Trophoblast cell (in vitro differentiated cells and primary cell): Measurements from ENCODE around the gene BAMBI.
A peak's percentile ranks its signal among the peaks of the same experiment; 100 is the strongest.

Experiments
- DNase-seq, 2 donors: peaks; one replicate each; pipeline ENCODE4 v3.0.0-alpha.2; 2016
- H2AFZ ChIP-seq: 2 replicates; pipeline ENCODE4 v1.6.1; 2013; ENCODE audit warnings: low read length, moderate library complexity, mild to moderate bottlenecking; ENCODE audit not compliant: insufficient read depth, poor library complexity
- H2AK5ac ChIP-seq: 2 replicates; pipeline ENCODE4 v1.6.1; 2013; ENCODE audit warnings: mild to moderate bottlenecking, low read length
- H2BK120ac ChIP-seq: 2 replicates; pipeline ENCODE4 v1.6.1; 2013; ENCODE audit warnings: low read length, mild to moderate bottlenecking, moderate library complexity; ENCODE audit not compliant: insufficient read depth, poor library complexity
- H2BK12ac ChIP-seq: 2 replicates; pipeline ENCODE4 v1.6.1; 2013; ENCODE audit warnings: mild to moderate bottlenecking, low read length, moderate library complexity
- H2BK5ac ChIP-seq: 2 replicates; pipeline ENCODE4 v1.6.1; 2013; ENCODE audit warnings: low read length, low read depth, moderate library complexity, mild to moderate bottlenecking; ENCODE audit not compliant: poor library complexity
- H3K14ac ChIP-seq: 2 replicates; pipeline ENCODE4 v1.6.1; 2013; ENCODE audit warnings: mild to moderate bottlenecking, low read length
- H3K18ac ChIP-seq: 2 replicates; pipeline ENCODE4 v1.6.1; 2013; ENCODE audit warnings: mild to moderate bottlenecking, low read length
- H3K23ac ChIP-seq: 2 replicates; pipeline ENCODE4 v1.6.1; 2013; ENCODE audit warnings: low read length
- H3K27ac ChIP-seq: 2 replicates; pipeline ENCODE4 v1.5.1; 2013; ENCODE audit warnings: low read depth, mild to moderate bottlenecking, inconsistent platforms, low read length, moderate library complexity
- H3K27me3 ChIP-seq: 2 replicates; pipeline ENCODE4 v1.6.1; 2013; ENCODE audit warnings: inconsistent platforms, mild to moderate bottlenecking, low read length, moderate library complexity; ENCODE audit not compliant: insufficient read depth
- H3K36me3 ChIP-seq, 2 experiments: 1 replicate in 1 of 2; 2 replicates in 1 of 2; pipeline ENCODE4 v1.6.1; 2013; ENCODE audit warnings: low read length in 2 of 2, mild to moderate bottlenecking in 2 of 2, moderate library complexity in 1 of 2; ENCODE audit not compliant: insufficient read depth in 2 of 2, control insufficient read depth in 1 of 2
- H3K4ac ChIP-seq: 2 replicates; pipeline ENCODE4 v1.6.1; 2013; ENCODE audit warnings: low read depth, mild to moderate bottlenecking, low read length, moderate library complexity
- H3K4me1 ChIP-seq, 2 experiments: 1 replicate in 1 of 2; 2 replicates in 1 of 2; pipeline ENCODE4 v1.6.1; 2013; ENCODE audit warnings: low read length in 2 of 2, mild to moderate bottlenecking in 2 of 2, moderate library complexity in 1 of 2; ENCODE audit not compliant: insufficient read depth in 2 of 2, control insufficient read depth in 1 of 2
- H3K4me2 ChIP-seq: 2 replicates; pipeline ENCODE4 v1.6.1; 2013; ENCODE audit warnings: inconsistent platforms, mild to moderate bottlenecking, low read length, moderate library complexity
- H3K4me3 ChIP-seq: 2 replicates; pipeline ENCODE4 v1.5.1; 2013; ENCODE audit warnings: mild to moderate bottlenecking, low read depth, low read length, inconsistent platforms
- H3K79me1 ChIP-seq: one replicate; pipeline ENCODE4 v1.6.1; 2013; ENCODE audit warnings: low read length
- H3K79me2 ChIP-seq: 2 replicates; pipeline ENCODE4 v1.6.1; 2013; ENCODE audit warnings: low read length, mild to moderate bottlenecking; ENCODE audit not compliant: control insufficient read depth, insufficient read depth, poor library complexity
- H3K9ac ChIP-seq: 2 replicates; pipeline ENCODE4 v1.6.1; 2013; ENCODE audit warnings: mild to moderate bottlenecking, low read length
- H3K9me3 ChIP-seq: 2 replicates; pipeline ENCODE4 v1.6.1; 2013; ENCODE audit warnings: low read depth, mild to moderate bottlenecking, control low read depth, inconsistent platforms, low read length; ENCODE audit not compliant: insufficient read depth
- H4K12ac ChIP-seq: 2 replicates; pipeline ENCODE4 v1.6.1; 2013; ENCODE audit warnings: low read depth, mild to moderate bottlenecking, low read length, moderate library complexity
- H4K8ac ChIP-seq: 2 replicates; pipeline ENCODE4 v1.6.1; 2013; ENCODE audit warnings: low read depth, mild to moderate bottlenecking, low read length, moderate library complexity
- H4K91ac ChIP-seq: one replicate; pipeline ENCODE4 v1.6.1; 2013; ENCODE audit warnings: low read depth, mild to moderate bottlenecking, low read length, moderate library complexity
- WGBS: extraction: QIAGEN DNeasy Blood & Tissue Kit; methylation state at CpG from one replicate; pipeline ENCODE4 v1.1.7; 2013; ENCODE audit warnings: missing lambda C conversion rate; ENCODE audit not compliant: insufficient read length, insufficient coverage; ENCODE audit errors: extremely low coverage; 5-methylcytosine and 5-hydroxymethylcytosine counted together

BAMBI gene

DNA sequence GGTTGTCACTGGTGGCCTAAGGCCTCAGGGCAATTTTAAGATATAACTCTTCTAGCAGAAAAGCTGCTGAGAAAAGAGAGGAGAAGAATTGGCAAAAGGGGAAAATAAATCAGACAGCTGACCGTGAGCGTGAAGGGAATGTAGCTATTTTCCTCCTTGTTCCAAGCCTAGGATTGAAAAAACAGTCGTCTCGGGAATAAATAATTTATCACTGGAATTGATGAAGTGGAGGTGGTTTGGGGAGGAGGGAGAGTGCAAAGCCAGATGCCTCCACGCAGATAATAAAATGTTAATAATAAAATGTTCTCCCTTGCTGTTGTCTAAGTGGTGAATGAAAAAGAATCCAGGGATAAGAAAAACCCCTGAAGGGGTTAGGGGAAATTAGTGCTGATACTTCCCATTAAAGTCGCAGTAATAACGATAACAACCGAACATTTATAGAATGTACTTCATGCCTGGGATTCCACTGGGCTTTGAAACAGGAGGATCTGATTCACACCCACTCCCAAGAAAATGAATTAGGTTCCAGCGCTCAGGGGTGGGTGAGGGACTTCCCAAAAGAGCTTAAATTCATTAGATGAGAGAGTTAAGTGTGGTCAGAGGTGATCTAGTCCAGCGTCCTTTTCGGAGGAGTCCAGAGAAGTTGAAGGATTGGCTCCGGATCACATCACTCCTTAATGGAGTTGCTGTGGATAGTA is 27.3 kb downstream of the BAMBI start:
- Histone ChIP-seq H2AFZ (no peak overlapping the region), H3K4me1 (no peaks in the 10 kb centered on the region)

GRCh38 chr10:28705472-28705871 is 28.2 kb downstream of the BAMBI start:
- no peaks in the 10 kb centered on the region for H3K79me2 ChIP-seq
- DNase-seq: no peak
- H2AFZ ChIP-seq: no peak overlapping the region
- H4K12ac ChIP-seq: no peak overlapping the region
- no peaks in the 10 kb centered on the region for H3K79me1 ChIP-seq
- no peak overlapping the region for H3K4me3 ChIP-seq
- H3K4me1 ChIP-seq: no peaks in the 10 kb centered on the region
- no peak overlapping the region for H3K23ac ChIP-seq
- no peaks in the 10 kb centered on the region for H3K36me3 ChIP-seq
- no peak overlapping the region for H2BK5ac ChIP-seq
- H3K14ac ChIP-seq: no peak overlapping the region
- no CpG with 5 or more reads among the region's 8 CpGs for WGBS
- H2BK120ac ChIP-seq: no peak overlapping the region
- no peak overlapping the region for H2BK12ac ChIP-seq
- no peak overlapping the region for H4K8ac ChIP-seq
- H3K9me3 ChIP-seq: no peaks in the 10 kb centered on the region
- H3K18ac ChIP-seq: no peak overlapping the region
- peak overlapping the region; percentile 10 for H4K91ac ChIP-seq
- H3K27ac ChIP-seq: no peak overlapping the region
- H3K27me3 ChIP-seq: no peaks in the 10 kb centered on the region
- H3K4me2 ChIP-seq: no peak overlapping the region
- H2AK5ac ChIP-seq: no peak overlapping the region
- H3K9ac ChIP-seq: no peak overlapping the region
- H3K4ac ChIP-seq: no peak overlapping the region

More for the DNA sequence above, 27.3 kb downstream of the BAMBI start:
- Histone ChIP-seq H3K4me3 (no peak overlapping the region), H2BK120ac (no peak overlapping the region), H2BK12ac (no peak overlapping the region), H3K79me1 (no peaks in the 10 kb centered on the region), H4K12ac (no peak overlapping the region), H2AK5ac (no peak overlapping the region), H4K8ac (no peak overlapping the region), H3K9ac (no peak overlapping the region), H3K79me2 (no peaks in the 10 kb centered on the region), H3K4ac (no peak overlapping the region), H3K4me2 (no peak overlapping the region), H2BK5ac (no peak overlapping the region), H3K23ac (no peak overlapping the region), H3K27ac (no peak overlapping the region), H4K91ac (no peak overlapping the region), H3K27me3 (no peaks in the 10 kb centered on the region), H3K36me3 (no peaks in the 10 kb centered on the region), H3K9me3 (no peaks in the 10 kb centered on the region), H3K14ac (no peak overlapping the region), H3K18ac (no peak overlapping the region)
- WGBS: no CpG with 5 or more reads among the region's 12 CpGs
- DNase-seq: peak in 1 of 2 donors; percentile 46

- H3K27ac ChIP-seq: no peak overlapping the region
- H3K18ac ChIP-seq: no peak overlapping the region
- H2BK120ac ChIP-seq: no peak overlapping the region
- H3K79me1 ChIP-seq: peaks cover 2% of the 10 kb centered on the region
- no peaks in the 10 kb centered on the region for H3K79me2 ChIP-seq
- DNase-seq: no peak
- no peak overlapping the region for H2AFZ ChIP-seq
- H3K4ac ChIP-seq: no peak overlapping the region
- H3K9me3 ChIP-seq: no peaks in the 10 kb centered on the region
- H4K12ac ChIP-seq: no peak overlapping the region
- WGBS: no CpG with 5 or more reads among the region's 9 CpGs
- no peak overlapping the region for H3K14ac ChIP-seq
- no peak overlapping the region for H2BK12ac ChIP-seq
- no peak overlapping the region for H3K4me2 ChIP-seq
- no peaks in the 10 kb centered on the region for H3K27me3 ChIP-seq
- no peak overlapping the region for H3K9ac ChIP-seq
- H2BK5ac ChIP-seq: no peak overlapping the region
- H4K8ac ChIP-seq: no peak overlapping the region
- no peak overlapping the region for H2AK5ac ChIP-seq
- H3K4me1 ChIP-seq: peaks cover 0 to 3% of the 10 kb centered on the region in 2 experiments
- no peak overlapping the region for H4K91ac ChIP-seq
- H3K23ac ChIP-seq: no peak overlapping the region
- no peak overlapping the region for H3K4me3 ChIP-seq
- H3K36me3 ChIP-seq: no peaks in the 10 kb centered on the region
Measured at GRCh38 chr10:28709001-28709710, 31.8 kb downstream of the BAMBI start.

- no peak overlapping the region for H2BK120ac ChIP-seq
- H3K14ac ChIP-seq: no peak overlapping the region
- H3K4me2 ChIP-seq: no peak overlapping the region
- H3K23ac ChIP-seq: no peak overlapping the region
- H3K9ac ChIP-seq: no peak overlapping the region
- no peak overlapping the region for H3K27ac ChIP-seq
- no peak overlapping the region for H3K4me3 ChIP-seq
- no peak overlapping the region for H2AFZ ChIP-seq
- no peak overlapping the region for H2BK12ac ChIP-seq
- no peaks in the 10 kb centered on the region for H3K27me3 ChIP-seq
- peaks cover 2% of the 10 kb centered on the region for H3K79me1 ChIP-seq
- H3K36me3 ChIP-seq: no peaks in the 10 kb centered on the region
- no peak overlapping the region for H3K4ac ChIP-seq
- no peak for DNase-seq
- H2BK5ac ChIP-seq: no peak overlapping the region
- H3K4me1 ChIP-seq: peaks cover 0 to 3% of the 10 kb centered on the region in 2 experiments
- H4K8ac ChIP-seq: no peak overlapping the region
- no peaks in the 10 kb centered on the region for H3K9me3 ChIP-seq
- no peaks in the 10 kb centered on the region for H3K79me2 ChIP-seq
- no CpG with 5 or more reads among the region's 6 CpGs for WGBS
- H2AK5ac ChIP-seq: no peak overlapping the region
- no peak overlapping the region for H4K91ac ChIP-seq
- H3K18ac ChIP-seq: no peak overlapping the region
- no peak overlapping the region for H4K12ac ChIP-seq
Measured at GRCh38 chr10:28710202-28710886, 33.0 kb downstream of the BAMBI start.
